Measurements from ENCODE around the gene FAM193B.

The FAM193B gene

GRCh38 chr5:177527595-177527994 lies 26.8 kb downstream of the FAM193B start:
- WGBS (ENCODE audit: insufficient coverage, insufficient read length), result no CpG with 5 or more reads among the region's 8 CpGs
- no peak for DNase-seq (ENCODE audit: low read depth, low spot score)
- no peaks in the 10 kb centered on the region for H3K4me1 ChIP-seq (ENCODE audit: control insufficient read depth, insufficient read depth, low read length)
- peaks cover 51% of the 10 kb centered on the region for H3K36me3 ChIP-seq (ENCODE audit: control insufficient read depth, insufficient read depth, low read length)
- H3K9me3 ChIP-seq (ENCODE audit: control insufficient read depth, insufficient read depth, low read length), result no peaks in the 10 kb centered on the region
- H3K4me3 ChIP-seq (ENCODE audit: low read length), result no peak overlapping the region
- no peak overlapping the region for H3K27ac ChIP-seq (ENCODE audit: low read length)
- H3K27me3 ChIP-seq (ENCODE audit: control insufficient read depth, insufficient read depth, low read length), result no peaks in the 10 kb centered on the region

- Histone ChIP-seq H3K27me3 (ENCODE audit: control insufficient read depth, insufficient read depth, low read length) (no peaks in the 10 kb centered on the region), H3K9me3 (ENCODE audit: control insufficient read depth, insufficient read depth, low read length) (no peaks in the 10 kb centered on the region), H3K4me3 (ENCODE audit: low read length) (no peak overlapping the region), H3K27ac (ENCODE audit: low read length) (no peak overlapping the region), H3K36me3 (ENCODE audit: control insufficient read depth, insufficient read depth, low read length) (peaks cover 48% of the 10 kb centered on the region), H3K4me1 (ENCODE audit: control insufficient read depth, insufficient read depth, low read length) (no peaks in the 10 kb centered on the region)
- no peak for DNase-seq (ENCODE audit: low read depth, low spot score)
- WGBS (ENCODE audit: insufficient coverage, insufficient read length), result no CpG with 5 or more reads among the region's 6 CpGs
Measured at GRCh38 chr5:177526791-177527190, 27.6 kb downstream of the FAM193B start.

GRCh38 chr5:177526191-177526590 lies 28.2 kb downstream of the FAM193B start:
- no peak for DNase-seq (ENCODE audit: low read depth, low spot score)
- no peak overlapping the region for H3K4me3 ChIP-seq (ENCODE audit: low read length)
- H3K27ac ChIP-seq (ENCODE audit: low read length), result no peak overlapping the region
- no peaks in the 10 kb centered on the region for H3K27me3 ChIP-seq (ENCODE audit: control insufficient read depth, insufficient read depth, low read length)
- H3K4me1 ChIP-seq (ENCODE audit: control insufficient read depth, insufficient read depth, low read length), result no peaks in the 10 kb centered on the region
- H3K9me3 ChIP-seq (ENCODE audit: control insufficient read depth, insufficient read depth, low read length), result no peaks in the 10 kb centered on the region
- no CpG with 5 or more reads among the region's 4 CpGs for WGBS (ENCODE audit: insufficient coverage, insufficient read length)
- peaks cover 51% of the 10 kb centered on the region for H3K36me3 ChIP-seq (ENCODE audit: control insufficient read depth, insufficient read depth, low read length)

- DNase-seq (ENCODE audit: low read depth, low spot score), result no peak
- Histone ChIP-seq H3K36me3 (ENCODE audit: control insufficient read depth, insufficient read depth, low read length) (peaks cover 48% of the 10 kb centered on the region), H3K4me3 (ENCODE audit: low read length) (no peak overlapping the region), H3K4me1 (ENCODE audit: control insufficient read depth, insufficient read depth, low read length) (no peaks in the 10 kb centered on the region), H3K9me3 (ENCODE audit: control insufficient read depth, insufficient read depth, low read length) (no peaks in the 10 kb centered on the region), H3K27me3 (ENCODE audit: control insufficient read depth, insufficient read depth, low read length) (no peaks in the 10 kb centered on the region), H3K27ac (ENCODE audit: low read length) (no peak overlapping the region)
- WGBS (ENCODE audit: insufficient coverage, insufficient read length), result no CpG with 5 or more reads among the region's 10 CpGs
Measured at GRCh38 chr5:177524941-177525655, 29.3 kb downstream of the FAM193B start.

- H3K4me3 ChIP-seq (ENCODE audit: low read length), result no peak overlapping the region
- H3K9me3 ChIP-seq (ENCODE audit: control insufficient read depth, insufficient read depth, low read length), result no peaks in the 10 kb centered on the region
- H3K4me1 ChIP-seq (ENCODE audit: control insufficient read depth, insufficient read depth, low read length), result no peaks in the 10 kb centered on the region
- H3K36me3 ChIP-seq (ENCODE audit: control insufficient read depth, insufficient read depth, low read length), result peaks cover 47% of the 10 kb centered on the region
- DNase-seq (ENCODE audit: low read depth, low spot score), result no peak
- H3K27ac ChIP-seq (ENCODE audit: low read length), result no peak overlapping the region
- WGBS (ENCODE audit: insufficient coverage, insufficient read length), result no CpG with 5 or more reads among the region's 12 CpGs
- H3K27me3 ChIP-seq (ENCODE audit: control insufficient read depth, insufficient read depth, low read length), result no peaks in the 10 kb centered on the region
Measured at GRCh38 chr5:177524539-177524900, 29.8 kb downstream of the FAM193B start.

- Histone ChIP-seq H3K4me1 (ENCODE audit: control insufficient read depth, insufficient read depth, low read length) (no peaks in the 10 kb centered on the region), H3K27ac (ENCODE audit: low read length) (no peak overlapping the region), H3K36me3 (ENCODE audit: control insufficient read depth, insufficient read depth, low read length) (peaks cover 45% of the 10 kb centered on the region), H3K27me3 (ENCODE audit: control insufficient read depth, insufficient read depth, low read length) (no peaks in the 10 kb centered on the region), H3K4me3 (ENCODE audit: low read length) (no peak overlapping the region), H3K9me3 (ENCODE audit: control insufficient read depth, insufficient read depth, low read length) (no peaks in the 10 kb centered on the region)
- no CpG with 5 or more reads among the region's 19 CpGs for WGBS (ENCODE audit: insufficient coverage, insufficient read length)
- DNase-seq (ENCODE audit: low read depth, low spot score), result no peak
Measured at GRCh38 chr5:177523711-177524538, 30.4 kb downstream of the FAM193B start.

- H3K4me3 ChIP-seq (ENCODE audit: low read length), result no peak overlapping the region
- no peaks in the 10 kb centered on the region for H3K4me1 ChIP-seq (ENCODE audit: control insufficient read depth, insufficient read depth, low read length)
- no peak overlapping the region for H3K27ac ChIP-seq (ENCODE audit: low read length)
- no peak for DNase-seq (ENCODE audit: low read depth, low spot score)
- peaks cover 32% of the 10 kb centered on the region for H3K36me3 ChIP-seq (ENCODE audit: control insufficient read depth, insufficient read depth, low read length)
- no peaks in the 10 kb centered on the region for H3K27me3 ChIP-seq (ENCODE audit: control insufficient read depth, insufficient read depth, low read length)
- H3K9me3 ChIP-seq (ENCODE audit: control insufficient read depth, insufficient read depth, low read length), result no peaks in the 10 kb centered on the region
- WGBS (ENCODE audit: insufficient coverage, insufficient read length), result no CpG with 5 or more reads among the region's 2 CpGs
Measured at GRCh38 chr5:177520916-177521513, 33.3 kb downstream of the FAM193B start.

- Histone ChIP-seq H3K4me1 (ENCODE audit: control insufficient read depth, insufficient read depth, low read length) (no peaks in the 10 kb centered on the region), H3K36me3 (ENCODE audit: control insufficient read depth, insufficient read depth, low read length) (peaks cover 39% of the 10 kb centered on the region), H3K9me3 (ENCODE audit: control insufficient read depth, insufficient read depth, low read length) (no peaks in the 10 kb centered on the region), H3K27ac (ENCODE audit: low read length) (no peak overlapping the region), H3K27me3 (ENCODE audit: control insufficient read depth, insufficient read depth, low read length) (no peaks in the 10 kb centered on the region), H3K4me3 (ENCODE audit: low read length) (no peak overlapping the region)
- no peak for DNase-seq (ENCODE audit: low read depth, low spot score)
- no CpG with 5 or more reads among the region's 3 CpGs for WGBS (ENCODE audit: insufficient coverage, insufficient read length)
Measured at GRCh38 chr5:177520271-177520670, 34.1 kb downstream of the FAM193B start.

- Histone ChIP-seq H3K27me3 (ENCODE audit: control insufficient read depth, insufficient read depth, low read length) (no peaks in the 10 kb centered on the region), H3K36me3 (ENCODE audit: control insufficient read depth, insufficient read depth, low read length) (peaks cover 39% of the 10 kb centered on the region), H3K4me1 (ENCODE audit: control insufficient read depth, insufficient read depth, low read length) (no peaks in the 10 kb centered on the region), H3K27ac (ENCODE audit: low read length) (no peak overlapping the region), H3K4me3 (ENCODE audit: low read length) (no peak overlapping the region), H3K9me3 (ENCODE audit: control insufficient read depth, insufficient read depth, low read length) (no peaks in the 10 kb centered on the region)
- no peak for DNase-seq (ENCODE audit: low read depth, low spot score)
- WGBS (ENCODE audit: insufficient coverage, insufficient read length), result no CpG with 5 or more reads among the region's 13 CpGs
Measured at GRCh38 chr5:177519463-177520235, 34.7 kb downstream of the FAM193B start.

All from iPS DF 6.9 (cell line).